ENCODE results near the gene TRABD.

The TRABD gene

GRCh38 chr22:50246242-50247175, 60.8 kb downstream of the TRABD start:
- DNase-seq, result no peak

GRCh38 chr22:50247748-50248147, 62.0 kb downstream of the TRABD start:
- DNase-seq, result no peak

DNA sequence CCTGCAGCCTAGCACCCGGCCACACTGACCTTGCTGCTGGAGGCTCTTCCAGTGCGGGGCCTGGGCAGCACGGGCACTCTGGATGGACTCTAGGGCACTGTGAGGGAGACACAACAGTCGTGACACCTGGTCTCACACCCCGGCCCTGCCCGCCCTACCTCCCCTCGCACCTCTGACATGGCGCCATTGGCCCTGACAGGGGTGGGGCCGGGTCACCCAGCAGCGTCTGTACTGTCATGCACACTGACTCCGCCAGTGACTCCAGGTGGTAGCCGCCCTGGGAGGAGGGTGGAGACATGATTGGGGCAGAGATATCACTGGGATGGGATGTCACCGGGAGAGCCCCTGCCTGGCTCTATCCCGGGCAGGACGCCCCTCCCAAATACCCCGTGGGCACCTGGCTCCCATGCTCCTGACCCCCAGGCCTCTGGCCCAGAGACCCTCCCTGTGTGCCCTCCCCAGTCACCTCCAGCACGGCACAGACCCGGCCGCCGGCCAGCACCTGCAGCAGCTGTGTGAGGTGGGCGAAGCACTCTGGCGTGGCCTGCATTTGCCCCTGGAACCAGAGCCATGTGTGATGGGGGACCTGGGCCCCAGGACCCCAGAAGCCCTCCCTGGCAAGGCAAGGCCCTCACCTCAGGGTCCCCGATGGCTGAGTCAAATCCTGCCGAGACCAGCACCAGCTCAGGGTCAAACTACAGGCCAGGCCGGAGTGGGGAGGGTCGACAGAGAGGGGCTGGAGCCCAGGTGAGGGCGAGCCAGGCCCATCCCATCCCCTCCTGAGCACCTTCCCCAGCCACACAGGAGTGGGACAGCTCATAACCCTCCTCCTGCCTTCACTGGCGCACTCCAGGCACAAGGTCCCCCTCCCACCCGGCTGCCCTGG, 62.7 kb downstream of the TRABD start:
- no peak for DNase-seq

Measured in DMS 273 treated with DMSO at 0.1 percent for 48 hours (cell line).